Astrocyte of the hippocampus (primary cell): Measurements from ENCODE around the gene SRSF12.

Source experiments
- DNase-seq: peaks from one replicate; pipeline ENCODE4 v3.0.0; 2011; ENCODE audit warnings: low read depth, low spot score

Gene SRSF12

GRCh38 chr6:89117211-89118108 lies at the start of gene SRSF12:
TSS of gene SRSF12 (minus strand) at chr6:89118071. CDS start at chr6:89117887, 184 bp downstream.
- DNase-seq: peak; percentile 75

- no peak for DNase-seq
These were observed 44.1 kb upstream of the SRSF12 start for GRCh38 chr6:89162047-89162371.

- DNase-seq: peak; percentile 60
These were observed 43.6 kb upstream of the SRSF12 start for GRCh38 chr6:89161326-89162046.

- no peak for DNase-seq
These were observed 42.6 kb upstream of the SRSF12 start for GRCh38 chr6:89160331-89161092.

GRCh38 chr6:89154131-89154530 lies 36.3 kb upstream of the SRSF12 start:
- DNase-seq: no peak

- peak; percentile 20 for DNase-seq
These were observed 30.3 kb upstream of the SRSF12 start for GRCh38 chr6:89148016-89148750.

- DNase-seq: peak; percentile 74
These were observed 29.1 kb upstream of the SRSF12 start for GRCh38 chr6:89146718-89147700.

GRCh38 chr6:89145956-89146717 lies 28.3 kb upstream of the SRSF12 start, which contains the start of gene PM20D2:
TSS of gene PM20D2 (plus strand) at chr6:89146055. CDS start at chr6:89146145, 90 bp downstream.
- DNase-seq: peak; percentile 78

- DNase-seq: no peak
These were observed 27.5 kb upstream of the SRSF12 start for GRCh38 chr6:89145091-89145955.

- DNase-seq: peak; percentile 75
These were observed 26.6 kb upstream of the SRSF12 start for GRCh38 chr6:89144354-89144906.

- peak; percentile 15 for DNase-seq
These were observed 22.7 kb upstream of the SRSF12 start for GRCh38 chr6:89140347-89141156.

GRCh38 chr6:89139509-89140346 lies 21.9 kb upstream of the SRSF12 start:
- DNase-seq: no peak

- DNase-seq: no peak
These were observed 20.3 kb upstream of the SRSF12 start for GRCh38 chr6:89138173-89138572.

- DNase-seq: no peak
These were observed 16.9 kb upstream of the SRSF12 start for GRCh38 chr6:89134723-89135122.

- DNase-seq: no peak
These were observed 16.1 kb upstream of the SRSF12 start for GRCh38 chr6:89133981-89134380.

- DNase-seq: no peak
These were observed 14.2 kb upstream of the SRSF12 start for GRCh38 chr6:89132057-89132456.
